ENCODE data around the gene TCF12. TPM values are rescaled to one million over a fixed set of nuclear protein-coding genes. Genes with fewer than 3 reads are reported as not detected.

The TCF12 gene
- total RNA-seq, 1 donor from 2014 or later, result 194 TPM

DNA sequence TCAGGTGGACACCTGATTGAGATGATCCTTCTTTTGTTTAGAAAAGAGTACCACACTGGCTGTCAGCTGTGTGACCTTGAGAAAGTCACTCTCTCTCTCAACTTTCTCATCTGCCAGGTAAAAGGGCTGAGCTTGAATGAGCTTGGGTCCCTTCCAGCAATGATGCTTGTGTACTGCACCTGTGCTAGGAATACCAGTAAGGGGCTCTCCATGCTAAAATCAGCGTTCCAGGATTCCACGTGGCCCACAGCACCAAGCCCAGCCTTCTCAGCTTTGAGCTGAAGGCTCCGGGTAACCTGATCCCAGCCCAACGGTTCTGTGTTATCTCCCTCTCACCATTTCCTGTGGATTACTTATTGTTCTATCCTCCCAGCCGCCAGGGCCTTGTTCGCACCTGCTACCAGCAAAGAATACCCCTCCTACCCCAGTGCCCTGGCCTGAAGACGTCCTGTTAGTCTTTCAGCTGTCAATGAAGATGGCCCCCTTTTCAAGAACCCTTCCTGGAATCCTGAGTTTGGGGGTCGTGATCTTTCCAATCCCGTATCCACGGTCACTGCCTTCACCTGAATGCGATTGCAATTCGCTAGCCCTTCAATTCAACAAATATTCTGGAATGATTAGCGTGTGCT is 403.6 kb downstream of the TCF12 start:
- Mint-ChIP-seq H3K27me3 (ENCODE audit: low read depth) (no peaks in the 10 kb centered on the region), H3K4me1 (peaks cover 24% of the 10 kb centered on the region), H3K27ac (no peak overlapping the region), H3K9me3 (no peaks in the 10 kb centered on the region), H3K4me3 (no peak overlapping the region), H3K36me3 (no peaks in the 10 kb centered on the region)
- TF ChIP-seq, protein P1, sequence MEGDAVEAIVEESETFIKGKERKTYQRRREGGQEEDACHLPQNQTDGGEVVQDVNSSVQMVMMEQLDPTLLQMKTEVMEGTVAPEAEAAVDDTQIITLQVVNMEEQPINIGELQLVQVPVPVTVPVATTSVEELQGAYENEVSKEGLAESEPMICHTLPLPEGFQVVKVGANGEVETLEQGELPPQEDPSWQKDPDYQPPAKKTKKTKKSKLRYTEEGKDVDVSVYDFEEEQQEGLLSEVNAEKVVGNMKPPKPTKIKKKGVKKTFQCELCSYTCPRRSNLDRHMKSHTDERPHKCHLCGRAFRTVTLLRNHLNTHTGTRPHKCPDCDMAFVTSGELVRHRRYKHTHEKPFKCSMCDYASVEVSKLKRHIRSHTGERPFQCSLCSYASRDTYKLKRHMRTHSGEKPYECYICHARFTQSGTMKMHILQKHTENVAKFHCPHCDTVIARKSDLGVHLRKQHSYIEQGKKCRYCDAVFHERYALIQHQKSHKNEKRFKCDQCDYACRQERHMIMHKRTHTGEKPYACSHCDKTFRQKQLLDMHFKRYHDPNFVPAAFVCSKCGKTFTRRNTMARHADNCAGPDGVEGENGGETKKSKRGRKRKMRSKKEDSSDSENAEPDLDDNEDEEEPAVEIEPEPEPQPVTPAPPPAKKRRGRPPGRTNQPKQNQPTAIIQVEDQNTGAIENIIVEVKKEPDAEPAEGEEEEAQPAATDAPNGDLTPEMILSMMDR (IDR thresholded peaks at IDR 0.05; ENCODE audit: unreplicated experiment), result no peak
- DNase-seq (ENCODE audit: low spot score in 2 of 2, unreplicated experiment in 2 of 2), result no peak

DNA sequence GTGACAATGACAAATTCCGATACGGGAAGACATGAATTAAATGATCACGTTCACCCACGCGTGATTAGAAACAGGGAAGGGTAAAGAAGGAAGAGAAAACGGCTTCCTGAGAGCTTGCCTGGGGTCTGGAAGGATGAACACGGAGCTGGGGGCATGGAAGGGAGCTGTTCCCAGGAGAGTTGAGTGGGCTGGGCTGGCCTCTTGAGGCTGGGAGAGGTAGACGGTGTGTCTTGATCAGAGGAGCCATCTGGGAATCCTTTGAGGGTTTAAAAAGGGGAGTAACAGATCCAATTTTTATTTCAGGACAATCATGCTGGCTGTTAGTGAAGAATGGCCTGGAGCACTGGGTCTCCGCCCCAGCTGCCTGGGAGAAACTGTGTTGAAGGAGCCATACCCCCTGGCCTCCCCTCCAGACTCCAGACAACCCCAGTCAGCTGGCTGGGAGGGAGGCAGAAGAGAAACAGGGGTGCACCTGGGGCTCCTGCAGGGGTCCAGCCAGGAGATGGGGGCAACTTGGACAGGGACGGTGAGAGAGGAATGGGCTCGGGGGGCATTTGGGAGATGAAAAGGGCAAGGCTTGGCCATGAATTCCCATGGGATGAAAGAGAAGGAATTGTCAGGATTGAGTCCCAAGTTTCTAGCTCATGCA is 404.3 kb downstream of the TCF12 start:
- no peak overlapping the region for H3K4me3 Mint-ChIP-seq
- TF ChIP-seq, protein P1 (IDR thresholded peaks at IDR 0.05; ENCODE audit: unreplicated experiment), result no peak
- no peak overlapping the region for H3K27ac Mint-ChIP-seq
- no peaks in the 10 kb centered on the region for H3K36me3 Mint-ChIP-seq
- DNase-seq (ENCODE audit: low spot score in 2 of 2, unreplicated experiment in 2 of 2), result no peak
- H3K27me3 Mint-ChIP-seq (ENCODE audit: low read depth), result no peaks in the 10 kb centered on the region
- no peaks in the 10 kb centered on the region for H3K9me3 Mint-ChIP-seq
- peaks cover 28% of the 10 kb centered on the region for H3K4me1 Mint-ChIP-seq

GRCh38 chr15:57323299-57323805 is 404.9 kb downstream of the TCF12 start:
- Mint-ChIP-seq H3K27ac (no peak overlapping the region), H3K9me3 (no peaks in the 10 kb centered on the region), H3K4me3 (no peak overlapping the region), H3K4me1 (peaks cover 32% of the 10 kb centered on the region), H3K36me3 (no peaks in the 10 kb centered on the region), H3K27me3 (ENCODE audit: low read depth) (peaks cover 1% of the 10 kb centered on the region)
- DNase-seq (ENCODE audit: low spot score in 2 of 2, unreplicated experiment in 2 of 2), result no peak
- TF ChIP-seq, protein P1 (IDR thresholded peaks at IDR 0.05; ENCODE audit: unreplicated experiment), result no peak

DNA sequence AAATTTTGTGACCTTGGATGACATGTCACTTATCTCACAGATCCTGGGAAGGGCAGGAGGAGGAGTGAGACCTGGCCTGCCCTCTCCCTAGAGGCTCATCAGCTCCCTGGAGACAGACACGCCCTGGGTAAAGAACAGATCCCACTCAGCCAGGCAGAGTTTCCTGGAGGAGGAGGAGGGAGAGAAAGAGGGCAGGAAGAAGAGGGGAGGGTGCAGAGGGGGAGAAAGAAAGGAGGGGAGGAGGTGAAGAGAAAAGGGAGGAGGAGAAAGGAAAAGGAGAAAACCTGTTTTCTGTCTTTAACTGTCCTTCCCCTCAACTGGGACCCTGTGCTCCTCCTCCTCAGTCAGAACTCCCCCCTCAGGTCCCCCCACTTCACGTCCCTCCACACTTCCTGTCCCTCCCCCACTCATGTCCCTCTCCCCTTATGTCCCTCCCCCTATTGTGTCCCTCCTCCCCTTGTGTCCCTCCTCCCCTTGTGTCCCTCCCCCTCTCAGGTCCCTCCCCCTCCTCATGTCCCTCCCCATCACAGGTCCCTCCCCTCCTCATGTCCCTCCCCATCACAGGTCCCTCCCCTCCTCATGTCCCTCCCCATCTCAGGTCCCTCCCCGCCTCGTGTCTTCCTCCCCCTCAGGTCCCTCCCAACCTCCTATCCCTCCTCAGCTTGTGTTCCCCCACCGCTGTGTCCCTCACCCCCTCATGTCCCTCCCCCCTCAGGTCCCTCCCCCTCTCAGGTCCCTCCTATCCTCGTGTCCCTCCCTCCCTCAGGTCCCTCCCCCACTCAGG is 405.6 kb downstream of the TCF12 start:
- Mint-ChIP-seq H3K4me1 (peaks cover 35% of the 10 kb centered on the region), H3K9me3 (no peaks in the 10 kb centered on the region), H3K4me3 (no peak overlapping the region), H3K27me3 (ENCODE audit: low read depth) (peaks cover 4% of the 10 kb centered on the region), H3K27ac (no peak overlapping the region), H3K36me3 (no peaks in the 10 kb centered on the region)
- DNase-seq (ENCODE audit: low spot score in 2 of 2, unreplicated experiment in 2 of 2), result no peak
- TF ChIP-seq, protein P1 (IDR thresholded peaks at IDR 0.05; ENCODE audit: unreplicated experiment), result no peak

DNA sequence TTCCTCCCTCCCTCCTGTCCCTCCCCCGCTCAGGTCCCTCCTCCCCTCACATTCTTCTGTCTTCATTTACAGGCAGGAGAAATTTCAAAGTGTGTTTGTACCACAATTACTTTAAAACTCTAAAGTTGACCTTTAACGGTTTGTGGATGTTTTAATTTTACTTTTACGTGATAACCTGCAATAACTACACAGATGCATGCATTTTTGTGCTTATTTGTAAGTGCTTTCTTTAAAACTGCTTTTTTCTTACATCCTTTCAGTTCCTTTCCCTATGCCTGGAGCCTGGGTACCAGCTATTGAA is 406.1 kb downstream of the TCF12 start:
- peaks cover 4% of the 10 kb centered on the region for H3K27me3 Mint-ChIP-seq (ENCODE audit: low read depth)
- peaks cover 35% of the 10 kb centered on the region for H3K4me1 Mint-ChIP-seq
- no peak overlapping the region for H3K4me3 Mint-ChIP-seq
- TF ChIP-seq, protein P1 (IDR thresholded peaks at IDR 0.05; ENCODE audit: unreplicated experiment), result no peak
- H3K36me3 Mint-ChIP-seq, result no peaks in the 10 kb centered on the region
- no peak for DNase-seq (ENCODE audit: low spot score in 2 of 2, unreplicated experiment in 2 of 2)
- no peaks in the 10 kb centered on the region for H3K9me3 Mint-ChIP-seq
- H3K27ac Mint-ChIP-seq, result no peak overlapping the region

Measured in mesothelial cell of epicardium (in vitro differentiated cells).